Activated CD4-positive, alpha-beta T cell treated with anti-CD3 and anti-CD28 coated beads, Interleukin-2, amount 10 ng/mL, durations not matched to agents 24 days and 14 days (primary cell): ENCODE measurements around the gene TAF1D. TPM values are rescaled to one million over a fixed set of nuclear protein-coding genes. Genes with fewer than 3 reads are reported as not detected.
"Not testable (repeated sequence)": the region's sequence is repeated elsewhere in the genome, so short reads cannot be mapped to it uniquely, and the experiment has no call there.

ENCODE experiments used
- DNase-seq: peaks from one replicate; pipeline ENCODE4 v3.0.0; 2022
- H3K27ac Mint-ChIP-seq: one replicate; pipeline ENCODE4 v1.8.0; 2022; ENCODE audit warnings: mild to moderate bottlenecking, mixed read lengths
- H3K27me3 Mint-ChIP-seq: one replicate; pipeline ENCODE4 v1.8.0; 2022; ENCODE audit warnings: mixed read lengths
- H3K36me3 Mint-ChIP-seq: one replicate; pipeline ENCODE4 v1.8.0; 2022; ENCODE audit warnings: low read depth, mild to moderate bottlenecking, mixed read lengths
- H3K4me1 Mint-ChIP-seq: one replicate; pipeline ENCODE4 v1.8.0; 2021; ENCODE audit warnings: mixed read lengths
- H3K4me3 Mint-ChIP-seq: one replicate; pipeline ENCODE4 v1.8.0; 2022; ENCODE audit warnings: mild to moderate bottlenecking, moderate library complexity, mixed read lengths
- H3K9me3 Mint-ChIP-seq: one replicate; pipeline ENCODE4 v1.8.0; 2021; ENCODE audit warnings: mixed read lengths
- intact Hi-C: fragments of 100-400 bp; cut with micrococcal nuclease; formaldehyde crosslinking; loops from one replicate; pipeline ENCODE4 v1.15.1; 2023
- total RNA-seq: library from RNA; stranded (reverse); gene quantifications from 2 replicates; pipeline ENCODE4 v1.2.3, GENCODE V29; 2022

Gene TAF1D, protein sequence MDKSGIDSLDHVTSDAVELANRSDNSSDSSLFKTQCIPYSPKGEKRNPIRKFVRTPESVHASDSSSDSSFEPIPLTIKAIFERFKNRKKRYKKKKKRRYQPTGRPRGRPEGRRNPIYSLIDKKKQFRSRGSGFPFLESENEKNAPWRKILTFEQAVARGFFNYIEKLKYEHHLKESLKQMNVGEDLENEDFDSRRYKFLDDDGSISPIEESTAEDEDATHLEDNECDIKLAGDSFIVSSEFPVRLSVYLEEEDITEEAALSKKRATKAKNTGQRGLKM
- total RNA-seq = 328 and 342 TPM in 2 replicates

DNA sequence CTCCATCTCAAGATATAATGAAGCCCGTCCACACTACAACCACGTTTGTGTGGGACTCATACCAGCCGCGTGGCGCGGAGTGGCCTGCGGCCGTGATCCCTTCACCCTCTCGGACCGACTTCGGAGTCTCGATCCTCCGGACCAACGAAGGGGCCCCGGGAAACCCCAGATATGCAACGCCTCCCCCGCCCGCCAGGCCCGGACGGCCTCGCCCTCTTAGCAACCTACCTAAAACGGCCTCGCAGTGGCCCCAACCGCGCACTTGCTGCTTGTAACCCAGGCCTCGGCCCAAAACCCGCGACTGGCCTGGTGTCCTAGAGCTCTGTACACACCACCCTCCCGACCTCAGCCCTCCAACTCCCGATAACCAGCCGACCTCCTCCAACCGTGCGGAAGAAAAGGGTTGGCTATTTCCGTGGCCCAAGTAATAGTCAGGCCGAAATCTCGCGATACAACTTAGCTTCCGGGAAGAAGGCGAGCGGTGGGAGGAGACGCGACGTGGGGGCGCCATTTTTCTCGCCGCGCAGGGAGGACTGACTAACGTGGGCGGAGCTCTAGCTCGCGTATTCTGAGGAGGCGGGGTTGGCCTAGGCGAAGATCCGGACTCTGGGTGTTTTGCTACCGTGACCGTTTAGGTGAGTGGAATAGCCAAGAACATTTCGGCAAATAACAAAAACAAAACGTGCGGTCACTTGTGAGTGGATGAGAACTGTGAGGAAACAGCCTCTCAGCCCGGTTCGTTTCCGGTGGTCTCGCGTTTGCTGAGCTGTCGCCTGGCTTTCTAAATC is at the start of gene TAF1D, which contains the start of gene C11orf54:
Gene TAF1D, minus strand, starts transcription at position 402 of the 788 bp plus-strand sequence. CDS start 2,191 bp downstream, outside the sequence.
Gene C11orf54, plus strand, starts transcription at position 579 of the 788 bp plus-strand sequence. CDS start 5,722 bp downstream, outside the sequence.
- intact Hi-C loops = loop anchor here (1.0 to 5.0 kb wide), 6 partner anchors 43 to 752 kb away; partner anchors contain the start of genes ANKRD49, CEP295, MED17 and MRE11

GRCh38 chr11:93784935-93785360 is 43.7 kb upstream of the TAF1D start:
- no peaks in the 10 kb centered on the region for H3K27me3 Mint-ChIP-seq
- H3K36me3 Mint-ChIP-seq = peaks cover 40% of the 10 kb centered on the region
- no peak for DNase-seq
- no peaks in the 10 kb centered on the region for H3K9me3 Mint-ChIP-seq
- peak overlapping the region; percentile 99 for H3K4me3 Mint-ChIP-seq
- H3K4me1 Mint-ChIP-seq = peaks cover 41% of the 10 kb centered on the region
- peak overlapping the region; percentile 95 for H3K27ac Mint-ChIP-seq
- intact Hi-C loops = loop anchor here (1.0 to 10.0 kb wide), 5 partner anchors 44 to 1190 kb away; partner anchors contain the start of genes ANKRD49, C11orf54, CEP295 and CWC15

More for the DNA sequence above, at the start of gene TAF1D, which contains the start of gene C11orf54:
- Mint-ChIP-seq H3K36me3 (peaks cover 52% of the 10 kb centered on the region), H3K27ac (peak within 1 kb of the TSS; percentile 99), H3K9me3 (no peaks in the 10 kb centered on the region), H3K4me3 (peak within 1 kb of the TSS; percentile 100), H3K27me3 (no peaks in the 10 kb centered on the region), H3K4me1 (peaks cover 41% of the 10 kb centered on the region)
- peak; percentile 99 for DNase-seq

DNA sequence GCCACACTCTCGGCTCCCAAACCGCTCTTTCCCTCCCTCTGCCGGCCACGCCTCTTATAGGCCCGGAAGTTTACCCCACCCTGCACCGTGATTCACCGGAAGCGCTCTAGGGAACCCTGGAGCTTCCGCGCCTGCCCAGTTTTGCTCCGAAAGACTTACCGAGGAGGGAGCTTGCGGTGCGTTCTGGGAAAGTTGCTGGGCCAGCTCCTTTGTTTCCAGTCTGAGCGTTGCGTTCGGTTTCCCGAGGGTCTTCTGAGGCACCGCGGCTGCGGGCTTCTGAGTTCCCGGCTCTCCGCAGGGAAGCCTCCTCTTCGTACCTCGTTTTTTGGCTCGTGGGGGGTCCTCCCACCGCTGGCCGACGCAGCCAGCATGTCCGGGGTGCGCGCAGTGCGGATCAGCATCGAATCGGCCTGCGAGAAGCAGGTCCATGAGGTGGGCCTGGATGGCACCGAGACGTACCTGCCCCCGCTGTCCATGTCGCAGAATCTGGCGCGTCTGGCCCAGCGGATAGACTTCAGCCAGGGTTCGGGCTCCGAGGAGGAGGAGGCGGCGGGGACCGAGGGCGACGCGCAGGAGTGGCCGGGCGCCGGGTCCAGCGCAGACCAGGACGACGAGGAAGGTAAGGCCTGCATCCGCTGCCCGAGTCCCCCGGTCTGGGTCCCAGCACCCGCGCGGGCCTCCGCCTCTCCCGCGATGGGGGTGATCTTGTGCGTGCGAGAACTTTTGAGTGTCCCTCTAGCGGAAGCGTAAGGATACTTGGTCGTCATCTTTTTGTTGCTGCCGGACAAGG is 43.0 kb upstream of the TAF1D start, which contains the start of gene MED17:
Gene MED17, plus strand, starts transcription at position 138 of the 790 bp plus-strand sequence. Its CDS starts 232 bp downstream, at position 370.
- H3K4me1 Mint-ChIP-seq = peaks cover 41% of the 10 kb centered on the region
- intact Hi-C loops = loop anchor here (1.0 to 10.0 kb wide), 5 partner anchors 43 to 1190 kb away; partner anchors contain the start of genes ANKRD49, C11orf54, CEP295 and CWC15

GRCh38 chr11:93783765-93784144 is 42.5 kb upstream of the TAF1D start:
- Mint-ChIP-seq H3K27me3 (no peaks in the 10 kb centered on the region), H3K4me3 (peak overlapping the region; percentile 99), H3K27ac (peak overlapping the region; percentile 95), H3K36me3 (peaks cover 36% of the 10 kb centered on the region), H3K4me1 (peaks cover 39% of the 10 kb centered on the region), H3K9me3 (no peaks in the 10 kb centered on the region)
- intact Hi-C loops = loop anchor here (1.0 to 10.0 kb wide), 5 partner anchors 42 to 1191 kb away; partner anchors contain the start of genes ANKRD49, C11orf54, CEP295 and CWC15
- no peak for DNase-seq

More for the DNA sequence above, 43.0 kb upstream of the TAF1D start, which contains the start of gene MED17:
- DNase-seq = peak; percentile 97
- Mint-ChIP-seq H3K27ac (peak within 1 kb of the TSS; percentile 95), H3K9me3 (no peaks in the 10 kb centered on the region), H3K4me3 (peak within 1 kb of the TSS; percentile 99), H3K27me3 (no peaks in the 10 kb centered on the region), H3K36me3 (peaks cover 39% of the 10 kb centered on the region)

DNA sequence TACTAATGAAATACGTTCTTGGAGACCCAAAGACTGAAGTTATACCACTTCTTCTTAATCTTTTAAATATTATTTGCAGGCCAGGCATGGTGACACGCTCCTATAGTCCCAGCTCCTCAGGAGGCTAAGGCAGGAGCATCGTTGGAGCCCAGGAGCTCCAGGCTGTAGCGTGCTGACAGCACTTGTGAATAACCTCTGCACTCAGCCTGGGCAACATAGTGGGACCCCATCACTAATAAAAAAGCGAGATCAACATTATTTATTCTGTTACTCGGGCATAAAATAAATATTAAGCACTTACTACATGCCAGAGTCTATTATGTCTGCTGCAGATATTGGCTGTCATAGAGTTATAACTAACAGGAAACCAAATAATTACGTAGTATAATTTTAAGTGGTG is 42.1 kb upstream of the TAF1D start:
- no peaks in the 10 kb centered on the region for H3K27me3 Mint-ChIP-seq
- no peak for DNase-seq
- H3K36me3 Mint-ChIP-seq = peaks cover 34% of the 10 kb centered on the region
- peak overlapping the region; percentile 95 for H3K27ac Mint-ChIP-seq
- H3K9me3 Mint-ChIP-seq = no peaks in the 10 kb centered on the region
- H3K4me3 Mint-ChIP-seq = peak overlapping the region; percentile 99
- intact Hi-C loops = loop anchor here (10.0 kb wide), 1 partner anchor 1191 kb away; the partner anchor contains the start of genes CWC15 and KDM4D
- H3K4me1 Mint-ChIP-seq = peaks cover 37% of the 10 kb centered on the region

- intact Hi-C loops = no loop called here
- H3K36me3 Mint-ChIP-seq = peaks cover 6% of the 10 kb centered on the region
- H3K9me3 Mint-ChIP-seq = peaks cover 7% of the 10 kb centered on the region
- H3K4me3 Mint-ChIP-seq = no peak overlapping the region
- peaks cover 2% of the 10 kb centered on the region for H3K4me1 Mint-ChIP-seq
- no peak for DNase-seq
- H3K27me3 Mint-ChIP-seq = no peaks in the 10 kb centered on the region
- no peak overlapping the region for H3K27ac Mint-ChIP-seq
Measured at GRCh38 chr11:93775289-93775688, 34.0 kb upstream of the TAF1D start.

GRCh38 chr11:93774560-93774959 is 33.3 kb upstream of the TAF1D start:
- H3K4me1 Mint-ChIP-seq, H3K36me3 Mint-ChIP-seq, H3K9me3 Mint-ChIP-seq, intact Hi-C loops, H3K4me3 Mint-ChIP-seq, H3K27ac Mint-ChIP-seq, H3K27me3 Mint-ChIP-seq, DNase-seq: not testable (repeated sequence)

GRCh38 chr11:93773601-93774200 is 32.4 kb upstream of the TAF1D start:
- Mint-ChIP-seq H3K9me3 (peaks cover 7% of the 10 kb centered on the region), H3K4me3 (no peak overlapping the region), H3K27me3 (no peaks in the 10 kb centered on the region), H3K36me3 (no peaks in the 10 kb centered on the region), H3K4me1 (peaks cover 2% of the 10 kb centered on the region), H3K27ac (no peak overlapping the region)
- intact Hi-C loops = no loop called here
- DNase-seq = no peak

- no peak overlapping the region for H3K27ac Mint-ChIP-seq
- H3K4me1 Mint-ChIP-seq = peaks cover 2% of the 10 kb centered on the region
- no peak for DNase-seq
- intact Hi-C loops = no loop called here
- H3K27me3 Mint-ChIP-seq = no peaks in the 10 kb centered on the region
- H3K9me3 Mint-ChIP-seq = peaks cover 7% of the 10 kb centered on the region
- H3K4me3 Mint-ChIP-seq = no peak overlapping the region
- no peaks in the 10 kb centered on the region for H3K36me3 Mint-ChIP-seq
Measured at GRCh38 chr11:93773045-93773477, 31.8 kb upstream of the TAF1D start.

DNA sequence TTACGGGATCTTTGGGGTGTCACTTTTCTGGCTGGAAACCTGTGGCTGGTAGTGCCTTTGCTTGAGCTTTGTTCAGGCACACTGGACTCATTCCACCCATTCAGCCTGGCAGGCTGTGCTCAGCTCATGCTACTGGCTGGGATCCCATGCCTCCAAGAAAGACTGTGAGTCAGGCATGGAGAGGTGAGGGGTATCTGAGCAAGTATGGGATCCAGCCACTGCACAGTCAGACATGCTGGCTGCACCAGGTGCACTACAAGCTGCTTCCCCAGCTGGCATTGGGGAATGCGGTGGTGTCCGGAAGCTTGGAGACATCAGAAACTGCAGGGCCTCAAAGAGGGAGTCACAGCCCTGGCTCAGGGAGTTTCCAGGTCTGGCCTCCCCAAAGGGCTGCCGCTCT is 30.8 kb upstream of the TAF1D start:
- Mint-ChIP-seq H3K4me3 (no peak overlapping the region), H3K27me3 (no peaks in the 10 kb centered on the region), H3K27ac (no peak overlapping the region), H3K9me3 (peaks cover 9% of the 10 kb centered on the region), H3K4me1 (peaks cover 2% of the 10 kb centered on the region), H3K36me3 (no peaks in the 10 kb centered on the region)
- intact Hi-C loops = no loop called here
- DNase-seq = no peak

DNA sequence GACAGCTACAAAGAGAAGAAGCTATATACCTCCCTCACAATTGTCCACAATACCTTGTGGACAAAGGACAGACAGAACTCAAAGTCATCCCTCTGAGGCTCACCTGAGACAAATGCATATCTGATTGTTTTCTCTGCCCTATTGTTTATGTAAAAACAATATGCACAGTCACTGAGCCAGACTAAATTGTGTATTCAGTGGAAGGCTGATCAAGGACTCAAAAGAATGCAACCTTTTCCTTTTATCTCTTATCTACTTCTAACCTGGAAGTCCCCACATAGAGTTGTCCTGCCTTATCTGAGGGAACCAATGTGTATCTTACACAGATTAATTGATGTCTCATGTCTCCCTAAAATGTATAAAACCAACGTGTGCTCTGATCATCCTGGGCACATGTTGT is 28.9 kb upstream of the TAF1D start:
- intact Hi-C loops = no loop called here
- H3K27ac Mint-ChIP-seq = no peak overlapping the region
- H3K4me3 Mint-ChIP-seq = no peak overlapping the region

GRCh38 chr11:93767018-93767417 is 25.7 kb upstream of the TAF1D start:
- H3K4me1 Mint-ChIP-seq = no peaks in the 10 kb centered on the region
- no peak for DNase-seq
- H3K27ac Mint-ChIP-seq = no peak overlapping the region
- intact Hi-C loops = no loop called here
- no peak overlapping the region for H3K4me3 Mint-ChIP-seq
- peaks cover 15% of the 10 kb centered on the region for H3K9me3 Mint-ChIP-seq
- H3K36me3 Mint-ChIP-seq = peaks cover 19% of the 10 kb centered on the region
- H3K27me3 Mint-ChIP-seq = no peaks in the 10 kb centered on the region

More for the DNA sequence above, 28.9 kb upstream of the TAF1D start:
- peaks cover 12% of the 10 kb centered on the region for H3K36me3 Mint-ChIP-seq
- H3K9me3 Mint-ChIP-seq = peaks cover 19% of the 10 kb centered on the region
- no peaks in the 10 kb centered on the region for H3K27me3 Mint-ChIP-seq
- peaks cover 2% of the 10 kb centered on the region for H3K4me1 Mint-ChIP-seq
- DNase-seq = no peak
